GM23338 (cell line): ENCODE measurements around the gene NYAP2. TPM values are rescaled to one million over a fixed set of nuclear protein-coding genes. Genes with fewer than 3 reads are reported as not detected.

Experiments used
- ATAC-seq: fragments of 200-7000 bp; cut with Tn5 transposase; 3 replicates; pipeline ENCODE4 v1.9.1; 2020
- DNase-seq: peaks from one replicate; pipeline ENCODE4 v3.0.0-alpha.2; 2015; ENCODE audit warnings: low spot score
- H2AFZ ChIP-seq: fragments of 200-600 bp; sonication (generic); 2 replicates; pipeline ENCODE4 v1.8.0; 2016; ENCODE audit warnings: antibody characterized with exemption, mild to moderate bottlenecking, moderate library complexity
- H3F3A ChIP-seq: fragments of 200-600 bp; sonication (generic); replicated peaks from 2 replicates; pipeline ENCODE4 v1.8.0; 2017; ENCODE audit warnings: antibody characterized with exemption, mixed run types, low read depth
- H3K27ac ChIP-seq: fragments of 200-600 bp; sonication (generic); 2 replicates; pipeline ENCODE4 v1.6.1; 2016; ENCODE audit warnings: low read depth
- H3K27me3 ChIP-seq: fragments of 200-600 bp; sonication (generic); 2 replicates; pipeline ENCODE4 v1.8.0; 2016; ENCODE audit warnings: mild to moderate bottlenecking, mixed run types, moderate library complexity; ENCODE audit not compliant: insufficient read depth
- H3K36me3 ChIP-seq: fragments of 200-600 bp; sonication (generic); 2 replicates; pipeline ENCODE4 v1.8.0; 2016; ENCODE audit warnings: mild to moderate bottlenecking; ENCODE audit not compliant: insufficient read depth
- H3K4me1 ChIP-seq: fragments of 200-600 bp; sonication (generic); 2 replicates; pipeline ENCODE4 v1.8.0; 2016; ENCODE audit warnings: mild to moderate bottlenecking, moderate library complexity; ENCODE audit not compliant: insufficient read depth
- H3K4me2 ChIP-seq: fragments of 200-600 bp; sonication (generic); 2 replicates; pipeline ENCODE4 v1.7.1; 2017; ENCODE audit warnings: mixed run types
- H3K4me3 ChIP-seq: fragments of 200-600 bp; sonication (generic); 2 replicates; pipeline ENCODE4 v1.6.1; 2016; ENCODE audit warnings: mixed run types
- H3K79me2 ChIP-seq: fragments of 200-600 bp; sonication (generic); replicated peaks from 2 replicates; pipeline ENCODE4 v1.8.0; 2017; ENCODE audit warnings: mild to moderate bottlenecking; ENCODE audit not compliant: insufficient read depth
- H3K9me2 ChIP-seq: fragments of 200-600 bp; sonication (generic); 2 replicates; pipeline ENCODE4 v1.8.0; 2017; ENCODE audit not compliant: insufficient read depth
- H4K20me1 ChIP-seq: fragments of 200-600 bp; sonication (generic); replicated peaks from 2 replicates; pipeline ENCODE4 v1.8.0; 2017; ENCODE audit warnings: mild to moderate bottlenecking; ENCODE audit not compliant: insufficient read depth
- H3K27ac Mint-ChIP-seq: 2 replicates; pipeline ENCODE4 v1.8.0; 2020; ENCODE audit warnings: inconsistent platforms, mild to moderate bottlenecking, moderate library complexity, mixed read lengths
- H3K27me3 Mint-ChIP-seq: 3 replicates; pipeline ENCODE4 v1.8.0; 2022; ENCODE audit warnings: low read depth, mild to moderate bottlenecking, moderate library complexity, mixed read lengths, inconsistent platforms; ENCODE audit not compliant: insufficient read depth, poor library complexity
- H3K36me3 Mint-ChIP-seq: 3 replicates; pipeline ENCODE4 v1.8.0; 2021; ENCODE audit warnings: low read depth, mild to moderate bottlenecking, inconsistent platforms, moderate library complexity, mixed read lengths
- H3K4me1 Mint-ChIP-seq: 3 replicates; pipeline ENCODE4 v1.8.0; 2020; ENCODE audit warnings: mild to moderate bottlenecking, inconsistent platforms, mixed read lengths
- H3K4me3 Mint-ChIP-seq: 3 replicates; pipeline ENCODE4 v1.8.0; 2021; ENCODE audit warnings: moderate library complexity, mild to moderate bottlenecking, inconsistent platforms, mixed read lengths
- H3K9me3 Mint-ChIP-seq: 3 replicates; pipeline ENCODE4 v1.8.0; 2020; ENCODE audit warnings: moderate library complexity, mild to moderate bottlenecking, inconsistent platforms, mixed read lengths
- EZH2 ChIP-seq: fragments of 200-600 bp; sonication (generic); IDR thresholded peaks from one replicate; pipeline ENCODE4 v1.8.0; 2017; ENCODE audit warnings: antibody characterized with exemption, mild to moderate bottlenecking, low read depth; ENCODE audit not compliant: unreplicated experiment
- NANOG ChIP-seq: IDR thresholded peaks from 2 replicates; pipeline ENCODE4 v1.6.1; 2016; ENCODE audit warnings: antibody characterized with exemption, borderline replicate concordance
- ZNF331 ChIP-seq: fragments of 250-450 bp; sonication (Bioruptor Pico); IDR thresholded peaks from 2 replicates; pipeline ENCODE4 v1.5.0; 2020; ENCODE audit warnings: low read depth, mild to moderate bottlenecking, moderate library complexity
- polyA plus RNA-seq: library from polyadenylated mRNA; unstranded; fragments of >200 nt; fragmentation: Nextera tagmentation; extraction: Ambion mirVana; gene quantifications from 2 replicates; pipeline ENCODE4 v1.2.1, GENCODE V29; 2016
- total RNA-seq: library from RNA; depleted of rRNA; stranded (reverse); fragments of >200 nt; shearing (Covaris generic); gene quantifications from 2 replicates; pipeline ENCODE4 v1.2.3, GENCODE V29; 2014
- TF ChIP-seq, protein P1 (sequence below): fragments of 250-450 bp; sonication (Bioruptor Pico); IDR thresholded peaks from 2 replicates; pipeline ENCODE4 v1.5.0; 2020; ENCODE audit warnings: mild to moderate bottlenecking, moderate library complexity
- TF ChIP-seq, protein P2 (sequence below), 2 experiments: fragments of 200-600 bp in 1 of 2; sonication (generic) in 1 of 2; conservative IDR thresholded peaks; 2 replicates each; pipeline versions ENCODE4 v1.5.1 to v1.6.1; 2016 to 2017; ENCODE audit warnings: antibody characterized with exemption in 2 of 2, low read depth in 2 of 2, mild to moderate bottlenecking in 2 of 2, moderate library complexity in 1 of 2

NYAP2 gene
- total and polyA plus RNA-seq, 2 experiments from 2014 or later = not detected

DNA sequence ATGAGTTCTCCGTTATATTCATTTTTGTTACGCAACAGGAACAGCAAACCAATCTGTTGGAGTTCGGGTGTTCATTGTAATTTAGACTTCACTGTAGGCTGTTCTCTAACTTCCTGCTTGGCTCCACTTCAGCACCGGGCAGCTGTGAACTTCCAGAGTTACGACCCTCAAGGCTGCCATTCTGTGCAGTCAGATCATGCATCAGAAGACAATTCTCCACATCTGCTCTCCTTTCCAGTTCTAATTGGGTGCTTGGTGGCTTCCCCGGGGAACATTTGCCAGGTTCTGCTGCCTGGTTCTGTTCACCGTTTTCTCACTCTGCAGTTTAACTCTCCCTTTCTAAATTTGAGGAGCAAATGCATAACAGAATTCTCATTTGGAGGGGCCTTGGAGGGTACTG lies 237.7 kb downstream of the NYAP2 start (continued):
- TF ChIP-seq, protein P1, sequence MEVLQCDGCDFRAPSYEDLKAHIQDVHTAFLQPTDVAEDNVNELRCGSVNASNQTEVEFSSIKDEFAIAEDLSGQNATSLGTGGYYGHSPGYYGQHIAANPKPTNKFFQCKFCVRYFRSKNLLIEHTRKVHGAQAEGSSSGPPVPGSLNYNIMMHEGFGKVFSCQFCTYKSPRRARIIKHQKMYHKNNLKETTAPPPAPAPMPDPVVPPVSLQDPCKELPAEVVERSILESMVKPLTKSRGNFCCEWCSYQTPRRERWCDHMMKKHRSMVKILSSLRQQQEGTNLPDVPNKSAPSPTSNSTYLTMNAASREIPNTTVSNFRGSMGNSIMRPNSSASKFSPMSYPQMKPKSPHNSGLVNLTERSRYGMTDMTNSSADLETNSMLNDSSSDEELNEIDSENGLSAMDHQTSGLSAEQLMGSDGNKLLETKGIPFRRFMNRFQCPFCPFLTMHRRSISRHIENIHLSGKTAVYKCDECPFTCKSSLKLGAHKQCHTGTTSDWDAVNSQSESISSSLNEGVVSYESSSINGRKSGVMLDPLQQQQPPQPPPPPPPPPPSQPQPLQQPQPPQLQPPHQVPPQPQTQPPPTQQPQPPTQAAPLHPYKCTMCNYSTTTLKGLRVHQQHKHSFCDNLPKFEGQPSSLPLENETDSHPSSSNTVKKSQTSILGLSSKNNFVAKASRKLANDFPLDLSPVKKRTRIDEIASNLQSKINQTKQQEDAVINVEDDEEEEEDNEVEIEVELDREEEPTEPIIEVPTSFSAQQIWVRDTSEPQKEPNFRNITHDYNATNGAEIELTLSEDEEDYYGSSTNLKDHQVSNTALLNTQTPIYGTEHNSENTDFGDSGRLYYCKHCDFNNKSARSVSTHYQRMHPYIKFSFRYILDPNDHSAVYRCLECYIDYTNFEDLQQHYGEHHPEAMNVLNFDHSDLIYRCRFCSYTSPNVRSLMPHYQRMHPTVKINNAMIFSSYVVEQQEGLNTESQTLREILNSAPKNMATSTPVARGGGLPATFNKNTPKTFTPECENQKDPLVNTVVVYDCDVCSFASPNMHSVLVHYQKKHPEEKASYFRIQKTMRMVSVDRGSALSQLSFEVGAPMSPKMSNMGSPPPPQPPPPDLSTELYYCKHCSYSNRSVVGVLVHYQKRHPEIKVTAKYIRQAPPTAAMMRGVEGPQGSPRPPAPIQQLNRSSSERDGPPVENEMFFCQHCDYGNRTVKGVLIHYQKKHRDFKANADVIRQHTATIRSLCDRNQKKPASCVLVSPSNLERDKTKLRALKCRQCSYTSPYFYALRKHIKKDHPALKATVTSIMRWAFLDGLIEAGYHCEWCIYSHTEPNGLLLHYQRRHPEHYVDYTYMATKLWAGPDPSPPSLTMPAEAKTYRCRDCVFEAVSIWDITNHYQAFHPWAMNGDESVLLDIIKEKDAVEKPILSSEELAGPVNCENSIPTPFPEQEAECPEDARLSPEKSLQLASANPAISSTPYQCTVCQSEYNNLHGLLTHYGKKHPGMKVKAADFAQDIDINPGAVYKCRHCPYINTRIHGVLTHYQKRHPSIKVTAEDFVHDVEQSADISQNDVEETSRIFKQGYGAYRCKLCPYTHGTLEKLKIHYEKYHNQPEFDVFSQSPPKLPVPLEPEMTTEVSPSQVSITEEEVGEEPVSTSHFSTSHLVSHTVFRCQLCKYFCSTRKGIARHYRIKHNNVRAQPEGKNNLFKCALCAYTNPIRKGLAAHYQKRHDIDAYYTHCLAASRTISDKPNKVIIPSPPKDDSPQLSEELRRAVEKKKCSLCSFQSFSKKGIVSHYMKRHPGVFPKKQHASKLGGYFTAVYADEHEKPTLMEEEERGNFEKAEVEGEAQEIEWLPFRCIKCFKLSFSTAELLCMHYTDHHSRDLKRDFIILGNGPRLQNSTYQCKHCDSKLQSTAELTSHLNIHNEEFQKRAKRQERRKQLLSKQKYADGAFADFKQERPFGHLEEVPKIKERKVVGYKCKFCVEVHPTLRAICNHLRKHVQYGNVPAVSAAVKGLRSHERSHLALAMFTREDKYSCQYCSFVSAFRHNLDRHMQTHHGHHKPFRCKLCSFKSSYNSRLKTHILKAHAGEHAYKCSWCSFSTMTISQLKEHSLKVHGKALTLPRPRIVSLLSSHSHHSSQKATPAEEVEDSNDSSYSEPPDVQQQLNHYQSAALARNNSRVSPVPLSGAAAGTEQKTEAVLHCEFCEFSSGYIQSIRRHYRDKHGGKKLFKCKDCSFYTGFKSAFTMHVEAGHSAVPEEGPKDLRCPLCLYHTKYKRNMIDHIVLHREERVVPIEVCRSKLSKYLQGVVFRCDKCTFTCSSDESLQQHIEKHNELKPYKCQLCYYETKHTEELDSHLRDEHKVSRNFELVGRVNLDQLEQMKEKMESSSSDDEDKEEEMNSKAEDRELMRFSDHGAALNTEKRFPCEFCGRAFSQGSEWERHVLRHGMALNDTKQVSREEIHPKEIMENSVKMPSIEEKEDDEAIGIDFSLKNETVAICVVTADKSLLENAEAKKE (CRISPR knock-in tag) = no peak
- TF ChIP-seq, protein P2, sequence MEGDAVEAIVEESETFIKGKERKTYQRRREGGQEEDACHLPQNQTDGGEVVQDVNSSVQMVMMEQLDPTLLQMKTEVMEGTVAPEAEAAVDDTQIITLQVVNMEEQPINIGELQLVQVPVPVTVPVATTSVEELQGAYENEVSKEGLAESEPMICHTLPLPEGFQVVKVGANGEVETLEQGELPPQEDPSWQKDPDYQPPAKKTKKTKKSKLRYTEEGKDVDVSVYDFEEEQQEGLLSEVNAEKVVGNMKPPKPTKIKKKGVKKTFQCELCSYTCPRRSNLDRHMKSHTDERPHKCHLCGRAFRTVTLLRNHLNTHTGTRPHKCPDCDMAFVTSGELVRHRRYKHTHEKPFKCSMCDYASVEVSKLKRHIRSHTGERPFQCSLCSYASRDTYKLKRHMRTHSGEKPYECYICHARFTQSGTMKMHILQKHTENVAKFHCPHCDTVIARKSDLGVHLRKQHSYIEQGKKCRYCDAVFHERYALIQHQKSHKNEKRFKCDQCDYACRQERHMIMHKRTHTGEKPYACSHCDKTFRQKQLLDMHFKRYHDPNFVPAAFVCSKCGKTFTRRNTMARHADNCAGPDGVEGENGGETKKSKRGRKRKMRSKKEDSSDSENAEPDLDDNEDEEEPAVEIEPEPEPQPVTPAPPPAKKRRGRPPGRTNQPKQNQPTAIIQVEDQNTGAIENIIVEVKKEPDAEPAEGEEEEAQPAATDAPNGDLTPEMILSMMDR (conservative IDR thresholded peaks at IDR 0.05; ENCODE audit: low read depth in 2 of 2) = no peak
- no peak for TF ChIP-seq ZNF331 (CRISPR knock-in tag)

DNA sequence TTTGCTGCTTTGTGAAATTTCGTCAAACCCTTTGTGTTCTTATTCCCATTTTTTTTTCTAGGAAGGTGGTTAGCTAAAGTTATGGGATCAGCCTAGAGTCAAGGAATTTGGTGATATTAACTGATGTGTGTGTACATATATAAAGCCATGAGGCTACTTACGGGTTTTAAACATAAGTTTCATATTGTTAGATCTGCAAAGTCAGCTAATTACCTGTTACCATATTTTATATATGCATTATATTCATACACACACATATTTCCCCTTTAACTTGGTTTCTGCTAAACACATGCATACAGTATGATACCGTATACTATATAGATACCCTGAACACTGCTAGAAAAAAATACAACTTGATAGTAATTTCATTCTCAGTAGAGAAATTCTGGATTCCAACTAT lies 241.0 kb downstream of the NYAP2 start:
- DNase-seq (no peak), ATAC-seq (no peak)
- no peak overlapping the region for H3K27ac ChIP-seq
- H3K36me3 ChIP-seq = no peaks in the 10 kb centered on the region
- Mint-ChIP-seq H3K4me1 (no peaks in the 10 kb centered on the region), H3K4me3 (no peak overlapping the region), H3K36me3 (peaks cover 3% of the 10 kb centered on the region; the same call in 1 of the 3 replicates), H3K9me3 (peaks cover 4% of the 10 kb centered on the region), H3K27ac (no peak overlapping the region), H3K27me3 (peaks cover 1% of the 10 kb centered on the region)
- no peak overlapping the region for H3K4me3 ChIP-seq
- no peaks in the 10 kb centered on the region for H3K4me1 ChIP-seq
- no peaks in the 10 kb centered on the region for H3K27me3 ChIP-seq
- H3K9me2 ChIP-seq = no peaks in the 10 kb centered on the region
- no peak overlapping the region; the same call in 1 of the 2 replicates for H2AFZ ChIP-seq
- no peaks in the 10 kb centered on the region for H4K20me1 ChIP-seq
- H3K79me2 ChIP-seq = no peaks in the 10 kb centered on the region
- H3F3A ChIP-seq = no peaks in the 10 kb centered on the region
- H3K4me2 ChIP-seq = no peak overlapping the region
- TF ChIP-seq, protein P1 (CRISPR knock-in tag) = no peak
- TF ChIP-seq NANOG (no peak), EZH2 (no peak)
